Amniotic epithelial cell (primary cell): ENCODE results near the gene MRPS15.
A peak's percentile ranks its signal among the peaks of the same experiment; 100 is the strongest.
"Not testable (repeated sequence)": the region's sequence is repeated elsewhere in the genome, so short reads cannot be mapped to it uniquely, and the experiment has no call there.

Source experiments
- DNase-seq: peaks from one replicate; pipeline ENCODE4 v3.0.0-alpha.2; 2010; ENCODE audit warnings: low read depth

The MRPS15 gene

DNA sequence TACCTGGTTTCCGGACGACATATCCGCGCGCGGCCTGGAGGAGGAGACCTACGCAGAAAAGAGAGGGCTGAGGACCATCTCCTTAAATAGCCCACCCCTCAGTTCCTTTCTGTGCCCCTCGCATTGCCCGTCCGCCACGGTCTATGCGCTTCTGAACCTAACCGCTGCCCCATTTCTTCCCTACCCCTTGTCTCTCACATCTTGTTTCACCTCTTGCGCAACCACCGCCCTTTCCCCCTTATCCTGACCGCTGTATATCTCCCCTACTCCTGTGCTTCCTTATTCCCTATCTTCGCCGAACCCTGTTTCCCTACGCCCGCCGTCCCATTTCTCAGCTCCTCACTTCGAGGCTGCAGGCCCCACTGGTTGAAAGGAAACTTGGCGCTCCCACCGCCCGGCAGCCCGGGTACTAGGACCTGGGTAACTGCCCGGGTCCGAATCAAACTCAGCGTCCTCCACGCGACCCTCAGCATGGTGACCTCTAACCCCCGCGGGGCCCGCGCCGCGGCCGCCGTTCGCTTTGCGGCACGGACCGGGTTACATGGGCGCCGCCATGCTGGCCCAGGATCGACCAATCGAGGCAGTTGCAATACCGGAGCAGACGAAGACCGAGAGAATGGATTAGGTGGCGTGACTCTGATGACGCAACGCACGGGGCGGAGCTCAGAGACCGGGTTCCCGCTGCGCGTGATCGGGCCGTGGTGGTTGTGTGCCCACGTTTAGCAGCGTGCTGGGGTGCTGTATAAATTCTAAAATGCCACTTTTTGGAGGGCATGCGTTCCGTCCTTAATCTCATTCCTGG, at the start of gene MRPS15:
Gene MRPS15, minus strand, starts transcription at position 582 of the 802 bp plus-strand sequence. Its CDS starts 109 bp downstream, at position 473.
- peak; percentile 94 for DNase-seq

DNA sequence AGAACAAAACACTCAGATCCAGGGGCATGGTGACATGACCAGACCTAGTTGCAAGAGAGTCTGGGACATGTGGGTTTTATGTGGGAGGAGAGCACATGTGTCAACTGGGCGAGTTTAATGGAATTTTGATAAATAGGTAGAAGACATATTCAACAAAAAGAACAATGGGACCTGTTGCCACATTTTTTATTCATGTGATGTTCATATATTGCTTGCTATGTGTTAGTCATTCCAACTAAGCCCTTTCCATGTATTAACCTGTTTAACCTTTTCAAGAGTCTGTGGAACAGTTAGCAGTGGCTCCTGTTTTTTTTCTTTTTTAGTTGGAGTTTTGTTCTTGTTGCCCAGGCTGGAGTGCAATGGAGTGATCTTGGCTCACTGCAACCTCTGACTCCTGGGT, 48.7 kb upstream of the MRPS15 start:
- no peak for DNase-seq

DNA sequence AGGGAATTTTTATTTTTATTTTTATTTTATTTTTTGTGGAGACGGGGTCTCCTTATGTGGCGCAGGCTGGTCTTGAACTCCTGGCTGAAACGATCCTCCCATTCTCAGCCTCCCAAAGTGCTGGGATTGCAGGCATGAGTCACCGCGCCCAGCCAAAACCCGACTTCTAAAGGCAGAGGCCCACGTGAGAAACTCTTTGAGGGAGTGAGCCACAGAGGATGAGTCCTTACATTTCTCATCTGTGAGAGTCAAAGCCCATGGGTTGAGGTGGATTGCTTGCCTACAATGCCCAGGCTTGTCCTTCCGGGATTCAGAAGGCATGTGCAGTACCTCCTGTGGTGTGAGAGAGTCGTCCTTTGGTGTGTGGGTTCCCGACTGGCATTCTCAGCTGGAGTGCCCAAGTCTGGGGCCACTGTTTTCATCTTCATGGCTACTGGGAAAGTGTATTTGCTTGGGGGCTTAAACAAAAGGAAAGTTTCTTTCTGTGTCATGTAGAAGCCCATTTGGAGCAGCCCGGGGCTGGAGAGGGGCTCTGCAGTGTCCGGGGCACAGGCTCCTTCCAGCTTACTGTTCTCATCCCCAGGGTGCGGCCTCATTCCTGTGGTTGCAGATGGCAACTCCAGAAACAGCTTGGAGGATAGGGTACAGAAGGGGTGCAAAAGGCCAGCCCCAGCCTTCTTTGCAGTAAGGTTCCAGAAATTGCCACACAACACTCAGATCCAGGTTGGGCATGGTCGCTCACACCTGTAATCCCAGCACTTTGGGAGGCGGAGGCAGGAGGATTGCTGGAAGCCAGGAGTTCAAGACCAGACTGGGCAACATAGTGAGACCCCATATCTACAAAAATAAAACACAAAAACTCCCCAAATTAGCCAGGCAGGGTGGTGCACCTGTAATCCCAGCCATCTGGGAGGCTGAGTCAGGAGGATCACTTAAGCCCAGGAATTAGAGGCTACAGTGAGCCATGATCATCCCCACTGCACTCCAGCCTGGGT, 47.9 kb upstream of the MRPS15 start:
- DNase-seq, result peak; percentile 15

GRCh38 chr1:36511220-36511619, 47.0 kb upstream of the MRPS15 start:
- DNase-seq, result not testable (repeated sequence)

- no peak for DNase-seq
Measured at GRCh38 chr1:36510418-36510817, 46.2 kb upstream of the MRPS15 start.

DNA sequence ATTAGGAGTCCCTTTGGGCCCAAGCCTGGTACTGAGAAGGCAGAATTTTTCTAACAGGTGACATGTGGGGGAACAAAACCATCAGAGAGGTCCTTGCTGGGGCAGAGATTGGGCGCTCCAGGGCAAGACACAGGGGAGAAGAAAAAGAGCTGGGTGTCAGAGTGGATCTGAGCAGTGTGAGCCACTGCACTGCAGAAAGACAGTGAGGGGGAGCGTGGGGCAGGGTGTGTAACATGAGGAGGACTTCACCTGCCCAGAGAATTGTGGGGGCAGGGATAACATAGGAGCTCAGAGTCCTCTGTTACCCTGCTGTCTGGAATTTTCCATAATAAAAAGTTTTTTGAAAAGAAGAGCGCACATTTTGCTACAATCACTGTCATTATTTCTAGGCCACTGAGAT, 44.1 kb upstream of the MRPS15 start:
- DNase-seq, result no peak

DNA sequence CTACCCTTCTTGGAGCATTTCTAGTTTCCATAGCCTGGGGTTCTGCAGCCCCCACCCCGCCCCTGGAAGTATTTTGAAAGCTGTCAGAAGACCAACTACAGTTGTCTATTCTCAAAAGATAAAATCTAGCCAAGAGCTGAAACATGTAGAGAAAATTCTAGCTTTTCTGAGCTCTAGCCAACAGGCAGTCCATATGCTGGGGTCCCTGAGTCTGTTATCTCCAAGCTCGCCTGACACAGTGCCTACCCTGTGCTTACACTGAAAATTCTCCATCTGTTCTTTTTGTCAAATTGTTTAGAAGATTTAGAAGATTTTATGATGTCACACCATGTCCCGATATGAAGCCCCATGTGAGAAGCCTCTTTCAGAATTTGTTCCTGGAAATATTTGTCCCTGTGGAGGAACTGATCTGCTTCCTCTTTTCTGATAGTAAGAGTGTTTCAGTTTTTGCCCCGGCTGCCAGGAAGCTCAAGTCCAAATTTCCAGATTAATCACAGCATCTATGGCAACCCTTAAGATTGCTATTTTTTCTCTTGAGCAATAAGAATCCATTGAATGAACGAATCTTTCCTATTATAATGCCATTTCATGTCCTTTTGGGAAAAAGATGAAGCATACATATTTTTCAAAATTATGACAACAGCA, 42.2 kb upstream of the MRPS15 start:
- DNase-seq, result no peak

GRCh38 chr1:36503733-36504132, 39.5 kb upstream of the MRPS15 start:
- no peak for DNase-seq

GRCh38 chr1:36503159-36503558, 39.0 kb upstream of the MRPS15 start:
- DNase-seq, result no peak

DNA sequence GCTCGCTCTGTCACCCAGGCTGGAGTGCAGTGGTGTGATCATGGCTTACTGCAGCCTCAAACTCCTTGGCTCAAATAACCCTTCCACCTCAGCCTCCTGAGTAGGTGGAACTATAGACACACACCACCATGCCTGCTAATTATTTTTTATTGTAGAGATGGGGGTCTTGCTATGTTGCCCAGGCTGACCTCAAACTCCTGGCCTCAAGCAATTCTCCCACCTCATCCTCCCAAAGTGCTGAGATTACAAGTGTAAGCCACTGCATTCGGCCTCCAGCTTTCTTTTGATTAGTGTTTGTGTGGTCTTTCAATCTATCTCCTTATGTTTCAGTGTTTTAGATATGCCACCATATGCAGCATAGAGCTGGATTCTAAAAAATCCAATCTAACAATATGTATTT, 38.4 kb upstream of the MRPS15 start:
- DNase-seq, result no peak

DNA sequence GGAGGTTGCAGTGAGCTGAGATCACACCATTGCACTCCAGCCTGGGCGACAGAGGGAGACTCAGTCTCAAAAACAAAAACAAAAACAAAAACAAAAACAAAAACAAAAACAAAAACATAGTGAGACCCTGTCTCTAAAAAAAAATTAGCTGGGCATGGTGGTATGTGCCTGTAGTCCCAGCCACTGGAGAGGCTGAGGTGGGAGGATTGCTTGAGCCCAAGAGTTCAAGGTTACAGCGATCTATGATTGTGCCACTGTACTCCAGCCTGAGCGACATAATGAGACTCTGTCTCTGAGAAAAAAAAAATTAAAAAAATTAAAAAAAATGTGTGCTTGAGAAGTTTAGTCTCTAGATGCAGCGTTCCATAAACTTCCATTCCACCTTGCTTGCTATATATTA, 37.7 kb upstream of the MRPS15 start:
- not testable (repeated sequence) for DNase-seq

DNA sequence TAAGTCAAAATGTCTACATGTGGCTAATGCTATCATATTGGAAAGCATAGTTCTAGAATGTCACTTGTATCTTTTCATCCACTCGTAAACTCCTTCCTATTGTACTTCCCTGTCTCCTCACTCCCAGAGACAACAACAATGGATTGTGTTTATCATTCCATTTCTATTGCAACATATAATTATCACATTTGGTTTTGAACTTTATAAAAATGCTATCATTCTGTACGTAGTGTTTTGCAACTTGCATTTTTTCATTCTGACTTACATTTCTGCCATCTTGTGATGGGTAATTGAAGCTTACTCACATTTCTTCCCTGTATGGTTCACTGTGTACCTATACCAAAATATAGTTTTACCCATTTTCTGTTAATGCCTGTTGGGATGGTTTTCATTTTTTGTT, 33.0 kb upstream of the MRPS15 start:
- peak; percentile 45 for DNase-seq

GRCh38 chr1:36494971-36495370, 30.8 kb upstream of the MRPS15 start:
- no peak for DNase-seq

DNA sequence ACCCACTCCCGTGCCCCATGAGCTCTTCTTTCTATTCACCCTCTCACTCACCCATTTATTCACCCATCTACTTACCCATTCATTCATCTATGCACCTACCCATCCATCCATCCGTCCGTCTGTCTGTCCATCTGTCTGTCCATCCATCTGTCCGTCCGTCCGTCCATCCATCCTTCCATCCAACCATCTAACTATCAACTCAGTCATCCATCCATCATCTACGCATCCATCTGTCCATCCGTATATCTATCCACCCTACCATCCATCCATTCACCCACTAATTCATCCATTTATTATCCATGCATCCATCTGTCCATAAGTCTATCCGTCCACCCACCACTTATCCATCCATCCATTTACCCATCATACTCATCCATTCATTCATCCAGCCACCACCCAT, 29.3 kb upstream of the MRPS15 start:
- DNase-seq, result no peak

DNA sequence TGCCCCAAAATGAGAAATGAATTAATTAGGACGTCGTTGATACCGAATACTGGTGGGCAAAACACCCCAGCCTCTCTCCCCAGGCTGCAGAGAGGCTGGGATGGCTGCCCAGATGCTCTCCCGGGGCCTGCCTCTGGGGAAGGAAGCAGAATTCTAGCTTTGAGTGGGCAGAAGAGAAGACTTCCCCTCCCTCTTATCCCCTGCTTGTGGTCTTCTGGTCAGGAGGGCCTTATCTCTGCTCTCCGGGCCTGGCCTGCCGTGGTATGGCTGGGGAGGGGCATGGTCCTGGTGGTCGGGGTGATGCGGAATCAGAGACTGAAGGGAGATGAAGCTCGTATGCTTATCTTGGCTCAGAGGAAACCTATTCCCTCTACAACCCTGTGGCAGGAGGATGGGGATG, 28.3 kb upstream of the MRPS15 start:
- no peak for DNase-seq

DNA sequence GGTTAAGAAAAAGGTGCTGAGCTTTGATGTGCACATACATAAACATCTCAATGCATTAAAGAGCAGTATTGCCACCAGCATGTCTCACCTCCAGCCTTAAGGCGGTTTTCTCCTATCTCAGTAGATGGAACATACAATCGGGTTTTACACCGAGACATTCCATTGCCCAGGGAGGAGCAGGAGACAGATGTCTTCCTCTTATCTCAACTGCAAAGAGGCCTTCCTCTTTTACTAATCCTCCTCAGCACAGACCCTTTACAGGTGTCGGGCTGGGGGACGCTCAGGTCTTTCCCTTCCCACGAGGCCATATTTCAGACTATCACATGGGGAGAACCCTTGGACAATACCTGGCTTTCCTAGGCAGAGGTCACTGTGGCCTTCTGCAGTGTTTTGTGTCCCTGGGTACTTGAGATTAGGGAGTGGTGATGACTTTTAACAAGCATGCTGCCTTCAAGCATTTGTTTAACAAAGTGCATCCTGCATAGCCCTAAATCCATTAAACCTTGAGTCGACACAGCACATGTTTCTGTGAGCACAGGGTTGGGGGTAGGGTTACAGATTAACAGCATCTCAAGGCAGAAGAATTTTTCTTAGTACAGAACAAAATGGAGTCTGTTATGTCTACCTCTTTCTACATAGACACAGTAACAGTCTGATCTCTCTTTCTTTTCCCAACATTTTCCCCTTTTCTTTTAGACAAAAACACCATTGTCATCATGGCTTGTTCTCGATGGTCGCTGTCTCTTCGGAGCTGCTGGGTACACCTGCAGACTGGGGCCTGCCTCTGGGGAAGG, 25.3 kb upstream of the MRPS15 start:
- DNase-seq, result not testable (repeated sequence)

GRCh38 chr1:36487906-36488305, 23.7 kb upstream of the MRPS15 start:
- no peak for DNase-seq

DNA sequence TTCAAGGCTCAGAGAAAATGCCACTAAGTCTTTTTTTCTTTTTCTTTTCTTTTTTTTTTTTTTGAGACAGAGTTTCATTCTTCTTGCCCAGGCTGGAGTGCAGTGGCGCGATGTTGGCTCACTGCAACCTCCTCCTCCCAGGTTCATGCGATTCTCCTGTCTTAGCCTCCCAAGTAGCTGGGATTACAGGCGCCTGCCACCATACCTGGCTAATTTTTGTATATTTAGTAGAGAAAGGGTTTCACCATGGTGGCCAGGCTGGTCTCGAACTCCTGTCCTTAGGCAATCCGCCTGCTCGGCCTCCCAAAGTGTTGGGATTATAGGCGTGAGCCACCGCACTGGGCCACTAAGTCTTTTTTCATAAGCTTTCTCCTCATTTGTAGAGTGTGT, 23.1 kb upstream of the MRPS15 start:
- not testable (repeated sequence) for DNase-seq

- peak; percentile 85 for DNase-seq
Measured at GRCh38 chr1:36486439-36487335, 22.5 kb upstream of the MRPS15 start.

GRCh38 chr1:36486093-36486438, 21.9 kb upstream of the MRPS15 start:
- no peak for DNase-seq

GRCh38 chr1:36484099-36484498, 19.9 kb upstream of the MRPS15 start:
- no peak for DNase-seq
